Amygdala (tissue), 56 donors: ENCODE data around the gene RNF115.
A peak's percentile ranks its signal among the peaks of the same experiment; 100 is the strongest.
"Not testable (repeated sequence)": the region's sequence is repeated elsewhere in the genome, so short reads cannot be mapped to it uniquely, and the experiment has no call there.

Experiments
- DNase-seq, 56 donors: peaks; one replicate each; lab custom pipeline; 2025; lab: John Stamatoyannopoulos, UW

RNF115 gene

DNA sequence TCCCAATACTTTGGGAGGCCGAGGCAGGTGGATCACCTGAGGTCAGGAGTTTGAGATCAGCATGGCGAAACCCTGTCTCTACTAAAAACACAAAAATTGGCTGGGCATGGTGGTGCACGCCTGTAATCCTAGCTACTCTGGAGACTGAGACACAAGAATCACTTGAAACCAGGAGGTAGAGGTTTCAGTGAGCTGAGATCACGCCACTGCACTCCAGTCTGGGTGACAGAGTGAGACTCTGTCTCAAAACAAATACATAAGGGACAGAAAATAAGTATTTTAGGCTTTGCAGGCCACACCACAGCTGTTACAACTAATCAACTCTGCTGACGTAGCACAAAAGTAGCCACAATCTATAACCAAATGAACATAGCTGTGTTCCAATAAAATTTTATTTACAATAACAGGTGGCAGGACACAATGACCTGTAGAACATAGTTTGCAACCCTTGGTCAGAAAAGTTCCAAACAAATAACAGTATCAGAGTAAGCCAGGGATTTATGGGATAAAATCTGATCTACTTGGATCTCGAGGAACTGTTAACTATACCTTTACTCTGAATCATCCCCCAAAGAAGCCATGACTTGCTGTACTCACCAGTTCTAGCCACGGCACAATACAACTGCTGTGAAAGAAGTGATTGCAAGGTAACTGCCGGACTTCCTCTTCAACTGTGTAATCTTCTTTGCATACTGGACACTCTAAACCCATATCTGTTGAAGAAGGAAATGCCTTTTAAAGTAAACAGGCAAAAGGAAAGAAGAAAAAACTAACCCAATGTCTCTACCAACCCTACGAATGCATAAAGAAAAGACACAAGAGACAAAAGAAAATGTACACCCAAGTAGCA is 76.3 kb downstream of the RNF115 start:
- DNase-seq: no peak

GRCh38 chr1:145740269-145740668 is 83.6 kb downstream of the RNF115 start:
- DNase-seq: no peak

- DNase-seq: no peak
These were observed 87.7 kb downstream of the RNF115 start for GRCh38 chr1:145736191-145736590.

DNA sequence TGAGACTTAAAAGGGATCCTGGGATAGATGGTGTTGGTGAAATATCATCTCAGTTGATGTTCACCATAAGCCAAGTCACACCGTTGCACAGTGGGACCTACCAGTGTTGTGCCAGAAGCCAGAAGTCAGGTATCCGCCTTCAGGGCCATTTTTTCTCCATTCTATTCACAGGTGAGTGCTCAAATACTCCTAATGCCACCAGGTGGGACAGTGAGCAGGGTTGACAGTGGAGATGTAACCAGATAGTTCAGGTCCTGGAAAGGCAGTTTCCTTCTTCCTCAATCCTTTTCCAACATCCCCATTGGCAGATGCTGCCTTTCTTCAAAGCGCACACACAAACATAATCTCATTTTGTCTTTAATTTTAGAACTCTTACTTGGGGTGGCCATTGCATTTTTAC is 93.0 kb downstream of the RNF115 start:
- no peak for DNase-seq

- DNase-seq: no peak
These were observed 93.4 kb downstream of the RNF115 start for GRCh38 chr1:145730467-145730866.

GRCh38 chr1:145729666-145730436 is 94.0 kb downstream of the RNF115 start:
- DNase-seq: no peak

- DNase-seq: no peak
These were observed 94.7 kb downstream of the RNF115 start for GRCh38 chr1:145729196-145729595.

DNA sequence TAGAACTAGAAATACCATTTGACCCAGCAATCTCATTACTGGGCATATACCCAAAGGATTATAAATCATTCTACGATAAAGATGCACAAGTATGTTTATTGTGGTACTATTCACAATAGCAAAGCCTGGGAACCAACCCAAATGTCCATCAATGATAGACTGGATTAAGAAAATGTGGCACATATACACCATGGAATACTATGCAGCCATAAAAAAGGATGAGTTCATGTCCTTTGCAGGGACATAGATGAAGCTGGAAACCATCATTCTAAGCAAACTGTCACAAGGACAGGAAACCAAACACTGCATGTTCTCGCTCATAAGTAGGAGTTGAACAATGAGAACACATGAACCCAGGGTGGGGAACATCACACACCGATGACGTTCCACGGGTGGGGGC is 97.7 kb downstream of the RNF115 start:
- DNase-seq: not testable (repeated sequence)

GRCh38 chr1:145720878-145721671 is 102.8 kb downstream of the RNF115 start:
- DNase-seq: peak in 47 of 56 donors; percentile 3 to 76 (median 31)

DNA sequence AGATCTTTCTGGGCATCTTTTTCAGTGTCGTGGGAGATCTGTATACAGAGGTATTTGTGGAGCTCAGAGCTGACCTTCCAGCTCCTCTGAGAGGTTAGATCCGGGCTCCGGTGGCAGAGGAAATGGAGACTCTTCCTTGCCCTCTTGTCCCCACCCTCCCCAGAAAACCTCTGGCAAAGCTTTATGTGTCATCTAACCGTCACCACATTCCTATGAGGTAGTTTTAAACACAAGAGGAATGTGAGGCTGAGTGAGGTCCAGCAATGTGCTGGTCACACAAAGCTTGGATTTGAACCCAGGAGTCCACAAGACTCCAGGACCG is 103.4 kb downstream of the RNF115 start:
- DNase-seq: no peak

DNA sequence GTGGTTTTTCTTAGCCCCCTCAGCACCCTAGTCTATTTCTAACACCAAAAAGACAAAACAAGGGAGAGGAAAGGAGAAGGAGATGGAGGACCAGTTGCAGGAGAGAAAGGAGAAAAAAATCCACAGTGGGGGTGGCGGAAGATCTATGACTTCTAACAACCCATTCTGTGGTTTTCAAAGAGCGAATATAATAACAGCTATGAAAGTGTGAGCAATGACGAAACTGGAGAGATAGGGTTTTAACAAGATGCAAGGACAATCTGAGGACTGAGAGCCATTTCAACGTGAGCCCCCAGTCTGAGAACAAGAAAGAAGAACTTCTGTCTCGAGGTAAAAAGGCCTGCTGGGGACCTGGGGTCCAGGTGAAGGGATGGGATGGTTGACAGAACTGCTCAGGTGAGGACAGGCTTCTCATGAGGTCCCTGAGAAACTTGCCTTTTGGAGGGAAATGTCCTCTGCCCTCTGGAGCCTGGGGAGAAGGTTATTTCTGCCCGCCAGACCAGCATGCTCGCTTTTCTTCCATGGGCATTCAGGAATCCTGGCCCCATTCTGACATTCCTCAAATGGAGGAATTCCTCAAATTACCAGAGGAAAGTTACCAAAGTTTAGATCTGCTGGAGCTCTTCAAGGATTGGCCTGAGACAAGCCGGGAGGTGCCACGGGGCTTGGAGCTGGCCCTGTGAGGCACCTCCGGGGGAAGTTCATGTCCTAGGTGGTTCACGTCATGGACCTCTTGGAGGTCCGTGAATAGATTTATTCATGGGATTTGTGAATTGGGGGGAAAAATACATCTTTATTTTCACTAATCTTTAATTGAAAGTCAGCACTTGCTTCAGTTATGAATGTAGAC is 104.4 kb downstream of the RNF115 start, which contains the start of gene CD160:
TSS of gene CD160 (plus strand) at position 270 of the 850 bp plus-strand sequence. CDS start 8,829 bp downstream, outside the sequence.
- no peak for DNase-seq

- not testable (repeated sequence) for DNase-seq
These were observed 105.4 kb downstream of the RNF115 start for GRCh38 chr1:145718465-145718864.

GRCh38 chr1:145717833-145718232 is 106.1 kb downstream of the RNF115 start:
- DNase-seq: no peak

- DNase-seq: no peak
These were observed 107.1 kb downstream of the RNF115 start for GRCh38 chr1:145716641-145717345.

DNA sequence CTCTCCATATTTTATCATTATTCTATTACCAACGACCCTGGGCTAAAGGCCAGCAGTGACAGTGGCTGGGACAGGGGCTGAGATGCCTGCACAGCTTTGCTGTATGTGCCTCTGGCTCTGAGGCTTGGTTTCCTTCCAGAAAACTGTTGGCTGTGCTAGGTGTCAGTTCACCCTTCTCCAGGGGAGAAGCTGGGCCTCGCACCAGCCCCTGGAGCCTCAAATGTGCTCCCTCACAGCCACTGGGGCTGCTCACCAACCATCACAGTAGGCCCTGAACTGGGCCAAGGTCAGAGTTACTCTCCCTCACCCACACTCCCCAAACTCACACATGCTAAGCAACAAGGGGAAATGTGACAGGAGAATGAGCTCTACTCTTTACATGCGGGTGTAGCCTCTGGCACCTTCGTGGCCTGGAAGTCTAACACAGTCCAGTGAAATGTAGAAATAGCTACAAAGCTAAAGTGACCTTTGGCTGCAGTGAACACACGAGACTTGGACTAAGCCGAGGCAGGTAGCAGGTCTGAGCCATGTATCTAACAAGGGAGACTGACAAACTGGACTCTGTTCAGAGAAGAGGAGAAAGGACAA is 109.3 kb downstream of the RNF115 start:
- no peak for DNase-seq

GRCh38 chr1:145711213-145711651 is 112.7 kb downstream of the RNF115 start:
- no peak for DNase-seq

DNA sequence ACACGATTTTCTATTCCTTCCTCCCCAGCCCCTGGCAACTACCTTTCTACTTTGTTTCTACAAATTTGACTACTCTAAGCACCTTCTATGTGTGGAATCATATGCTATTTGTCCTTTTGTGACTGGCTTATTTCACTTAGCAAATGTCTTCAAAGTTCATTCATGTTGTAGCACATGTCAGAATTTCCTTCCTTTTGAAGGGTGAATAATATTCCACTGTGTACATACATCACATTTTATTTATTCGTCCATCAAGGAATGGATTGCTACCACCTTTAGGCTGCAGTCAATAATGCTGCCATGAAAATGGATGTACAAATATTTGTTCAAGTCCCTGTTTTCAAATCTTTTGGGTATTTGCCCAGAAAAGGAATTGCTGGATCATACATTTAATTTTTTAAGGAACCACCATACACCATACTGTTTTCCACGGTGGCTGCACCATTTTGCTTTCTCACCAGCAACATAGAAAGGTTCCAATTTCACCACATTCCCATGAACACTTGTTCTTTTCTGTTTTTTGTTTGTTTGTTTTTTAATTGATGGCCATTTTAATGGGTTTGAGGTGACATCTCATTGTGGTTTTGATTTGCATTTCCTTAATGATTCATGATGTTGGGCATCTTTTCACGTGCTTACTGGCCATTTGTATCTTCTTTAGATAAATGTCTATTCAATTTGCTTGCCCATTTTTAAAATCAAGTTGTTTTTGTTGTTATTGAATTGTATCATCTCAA is 113.4 kb downstream of the RNF115 start:
- DNase-seq: no peak

DNA sequence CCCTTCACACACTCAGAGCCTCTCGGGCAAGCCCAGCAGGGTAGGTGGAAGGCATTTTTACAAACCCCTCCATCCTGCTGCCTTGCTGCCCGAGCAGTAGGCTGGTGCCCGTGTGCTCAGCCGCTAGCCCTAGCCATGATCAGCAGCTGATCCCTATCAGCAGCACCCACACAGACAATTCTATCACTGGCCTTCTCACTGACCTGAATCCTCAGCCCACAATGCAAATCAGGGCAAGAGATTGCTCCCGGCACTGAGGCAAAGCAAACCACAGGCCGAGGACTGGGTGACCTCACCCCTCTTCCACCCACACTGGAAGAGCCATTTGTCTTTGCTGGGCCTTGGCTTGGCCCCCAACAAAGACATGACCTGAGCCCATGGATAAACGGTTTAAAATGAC is 115.8 kb downstream of the RNF115 start:
- DNase-seq: no peak
